ENCODE measurements around the gene ITCH. TPM values are rescaled to one million over a fixed set of nuclear protein-coding genes. Genes with fewer than 3 reads are reported as not detected.
A peak's percentile ranks its signal among the peaks of the same experiment; 100 is the strongest.
"Not testable (repeated sequence)": the region's sequence is repeated elsewhere in the genome, so short reads cannot be mapped to it uniquely, and the experiment has no call there.

The ITCH gene
- total and polyA plus RNA-seq, 7 experiments from 2014 or later = 14.6 to 70.4 (median 58.9) TPM

DNA sequence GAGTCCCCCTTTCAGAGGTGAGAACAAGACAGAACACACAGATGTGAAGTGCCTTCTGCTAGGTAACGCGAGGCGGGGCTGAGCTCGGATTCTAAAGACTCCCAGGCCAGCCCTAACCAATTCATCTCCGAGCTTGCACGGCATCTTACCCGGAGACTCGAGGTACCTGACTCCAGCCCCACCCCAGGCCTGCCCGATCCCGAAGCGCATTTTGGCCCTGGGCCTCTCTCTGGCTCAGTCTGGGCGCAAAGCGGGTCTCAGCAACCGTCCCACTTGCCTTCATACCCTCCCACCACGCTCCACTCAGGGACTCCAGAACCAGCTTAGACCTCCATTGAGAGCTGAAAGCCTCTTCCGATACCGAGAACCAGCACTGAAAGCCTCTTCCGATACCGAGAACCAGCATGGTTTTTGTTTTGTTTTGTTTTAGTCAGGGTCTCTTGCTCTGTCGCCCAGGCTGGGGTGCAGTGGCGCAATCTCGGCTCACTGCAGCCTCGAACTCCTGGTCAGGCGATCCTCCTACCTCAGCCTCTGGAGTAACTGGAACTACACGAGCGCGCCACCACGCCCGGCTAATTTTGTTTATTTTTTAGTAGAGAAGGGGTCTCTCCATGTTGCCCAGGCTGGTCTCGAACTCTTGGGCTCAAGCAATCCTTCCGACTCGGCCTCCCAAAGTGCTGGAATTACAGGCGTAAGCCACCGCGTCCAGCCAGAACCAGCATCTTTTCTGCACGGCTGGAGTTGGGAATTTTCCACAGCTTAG is 152.6 kb downstream of the ITCH start:
- H3K27me3 ChIP-seq (ENCODE audit: control insufficient read depth in 2 of 2, insufficient read depth in 2 of 2, low read length in 2 of 2) = no peaks in the 10 kb centered on the region
- ATAC-seq (peak; percentile 80), DNase-seq (peak; percentile 35 to 79 (median 71))
- intact Hi-C loops (cut with micrococcal nuclease) = loop anchor here (1.0 to 5.0 kb wide), 14 partner anchors 23 to 705 kb away; partner anchors contain the start of genes AHCY (in 2 of the 2), ITCH (in 2 of the 2), MAP1LC3A (in 2 of the 2) and PIGU (in 2 of the 2)
- peaks cover 10 to 51% (median 47%) of the 10 kb centered on the region in 7 donors for H3K4me1 Mint-ChIP-seq
- H3K36me3 ChIP-seq (ENCODE audit: control insufficient read depth in 2 of 3, insufficient read depth in 3 of 3, low read length in 3 of 3) = peaks cover 0 to 15% (median 0%) of the 10 kb centered on the region in 3 experiments
- H3K9me3 Mint-ChIP-seq = peaks cover 0 to 3% (median 0%) of the 10 kb centered on the region in 11 donors
- peak overlapping the region; percentile 86 for H3K27ac ChIP-seq (ENCODE audit: low read depth, low read length)
- peak overlapping the region; percentile 96 for H3K4me3 ChIP-seq (ENCODE audit: low read length)
- H3K4me1 ChIP-seq (ENCODE audit: control insufficient read depth in 2 of 2, insufficient read depth in 2 of 2, low read length in 2 of 2) = peaks cover 5 to 11% of the 10 kb centered on the region in 2 donors
- H3K27me3 Mint-ChIP-seq = no peaks in the 10 kb centered on the region
- peak overlapping the region; percentile 94 to 99 (median 97) for H3K27ac Mint-ChIP-seq
- H3K9me3 ChIP-seq (ENCODE audit: control insufficient read depth in 2 of 3, low read length in 3 of 3) = no peaks in the 10 kb centered on the region
- H3K4me3 Mint-ChIP-seq = peak overlapping the region; percentile 97 to 100 (median 99)
- peaks cover 0 to 5% (median 0%) of the 10 kb centered on the region in 5 donors for H3K36me3 Mint-ChIP-seq
- CTCF ChIA-PET = interaction anchor here (0.9 to 3.1 kb wide), 2 partner anchors 187 to 203 kb away, joined by 3 to 13 read pairs; no protein-coding TSS in a partner anchor
- POLR2A ChIA-PET = interaction anchor here (0.6 to 3.0 kb wide), 22 partner anchors 14 to 1438 kb away, joined by 3 to 16 read pairs (median 3); partner anchors contain the start of genes ACSS2, AHCY, EIF2S2 and ITCH

- intact Hi-C loops (cut with micrococcal nuclease) = loop anchor here (1.0 to 5.0 kb wide), 12 partner anchors 22 to 630 kb away; partner anchors contain the start of genes PIGU (in 2 of the 2), ACSS2 (in 1 of the 2), AHCY (in 1 of the 2) and EDEM2 (in 1 of the 2)
- no peaks in the 10 kb centered on the region for H3K27me3 Mint-ChIP-seq
- POLR2A ChIA-PET = interaction anchor here (0.6 to 3.0 kb wide), 20 partner anchors 13 to 1437 kb away, joined by 3 to 16 read pairs (median 3); partner anchors contain the start of genes ACSS2, AHCY, EIF2S2 and ITCH
- DNase-seq = peak; percentile 87 to 94 (median 92)
- peaks cover 0 to 3% (median 0%) of the 10 kb centered on the region in 11 donors for H3K9me3 Mint-ChIP-seq
- H3K27ac Mint-ChIP-seq = peak within 1 kb of the TSS; percentile 94 to 99 (median 97)
- CTCF ChIA-PET = interaction anchor here (0.7 to 3.1 kb wide), 3 partner anchors 190 to 204 kb away, joined by 3 to 13 read pairs (median 3); no protein-coding TSS in a partner anchor
- no peaks in the 10 kb centered on the region for H3K9me3 ChIP-seq (ENCODE audit: control insufficient read depth in 2 of 3, low read length in 3 of 3)
- H3K27me3 ChIP-seq (ENCODE audit: control insufficient read depth in 2 of 2, insufficient read depth in 2 of 2, low read length in 2 of 2) = no peaks in the 10 kb centered on the region
- peaks cover 0 to 15% (median 0%) of the 10 kb centered on the region in 3 experiments for H3K36me3 ChIP-seq (ENCODE audit: control insufficient read depth in 2 of 3, insufficient read depth in 3 of 3, low read length in 3 of 3)
- H3K4me3 ChIP-seq (ENCODE audit: low read length) = peak within 1 kb of the TSS; percentile 96
- peak within 1 kb of the TSS; percentile 86 for H3K27ac ChIP-seq (ENCODE audit: low read depth, low read length)
- peak within 1 kb of the TSS; percentile 97 to 100 (median 99) for H3K4me3 Mint-ChIP-seq
- ATAC-seq = peak; percentile 88
- H3K4me1 Mint-ChIP-seq = peaks cover 12 to 59% (median 51%) of the 10 kb centered on the region in 7 donors
- peaks cover 8 to 11% of the 10 kb centered on the region in 2 donors for H3K4me1 ChIP-seq (ENCODE audit: control insufficient read depth in 2 of 2, insufficient read depth in 2 of 2, low read length in 2 of 2)
- H3K36me3 Mint-ChIP-seq = peaks cover 0 to 5% (median 0%) of the 10 kb centered on the region in 5 donors
Measured at GRCh38 chr20:34516247-34517113, 153.4 kb downstream of the ITCH start, which contains the start of gene DYNLRB1. Gene DYNLRB1 (plus strand): TSS chr20:34516422. CDS start chr20:34516459, 37 bp downstream.

- no peaks in the 10 kb centered on the region for H3K27me3 ChIP-seq (ENCODE audit: control insufficient read depth in 2 of 2, insufficient read depth in 2 of 2, low read length in 2 of 2)
- intact Hi-C loops (cut with micrococcal nuclease) = loop anchor here in 1 of 2 donors (2.0 to 5.0 kb wide), 4 partner anchors 22 to 630 kb away; partner anchors contain the start of genes ACSS2, EDEM2 and TRPC4AP
- Mint-ChIP-seq H3K27ac (peak overlapping the region; percentile 94 to 99 (median 97)), H3K27me3 (no peaks in the 10 kb centered on the region), H3K36me3 (peaks cover 0 to 5% (median 2%) of the 10 kb centered on the region in 5 donors), H3K4me1 (peaks cover 18 to 64% (median 56%) of the 10 kb centered on the region in 7 donors), H3K9me3 (peaks cover 0 to 3% (median 0%) of the 10 kb centered on the region in 11 donors), H3K4me3 (peak overlapping the region; percentile 97 to 100 (median 99))
- DNase-seq = no peak
- peak overlapping the region; percentile 96 for H3K4me3 ChIP-seq (ENCODE audit: low read length)
- ChIA-PET POLR2A (interaction anchor here (0.9 to 3.0 kb wide), 5 partner anchors 16 to 214 kb away, joined by 3 to 16 read pairs (median 4); partner anchors contain the start of genes AHCY and ITCH), CTCF (interaction anchor here (0.7 to 3.1 kb wide), 3 partner anchors 189 to 204 kb away, joined by 3 to 13 read pairs (median 3); no protein-coding TSS in a partner anchor)
- peaks cover 11 to 14% of the 10 kb centered on the region in 2 donors for H3K4me1 ChIP-seq (ENCODE audit: control insufficient read depth in 2 of 2, insufficient read depth in 2 of 2, low read length in 2 of 2)
- peaks cover 0 to 15% (median 0%) of the 10 kb centered on the region in 3 experiments for H3K36me3 ChIP-seq (ENCODE audit: control insufficient read depth in 2 of 3, insufficient read depth in 3 of 3, low read length in 3 of 3)
- ATAC-seq = no peak
- no peaks in the 10 kb centered on the region for H3K9me3 ChIP-seq (ENCODE audit: control insufficient read depth in 2 of 3, low read length in 3 of 3)
- peak overlapping the region; percentile 86 for H3K27ac ChIP-seq (ENCODE audit: low read depth, low read length)
Measured at GRCh38 chr20:34517114-34517505, 154.0 kb downstream of the ITCH start.

- peaks cover 11 to 20% of the 10 kb centered on the region in 2 donors for H3K4me1 ChIP-seq (ENCODE audit: control insufficient read depth in 2 of 2, insufficient read depth in 2 of 2, low read length in 2 of 2)
- DNase-seq; ATAC-seq; H3K27me3 ChIP-seq (ENCODE audit: control insufficient read depth in 2 of 2, insufficient read depth in 2 of 2, low read length in 2 of 2); H3K27ac ChIP-seq (ENCODE audit: low read depth, low read length); H3K4me3 ChIP-seq (ENCODE audit: low read length); H3K9me3 Mint-ChIP-seq; H3K27me3 Mint-ChIP-seq; H3K9me3 ChIP-seq (ENCODE audit: control insufficient read depth in 2 of 3, low read length in 3 of 3); POLR2A ChIA-PET; H3K36me3 Mint-ChIP-seq: not testable (repeated sequence)
- peak overlapping the region in 7 of 10 donors; percentile 59 to 99 (median 75) for H3K4me3 Mint-ChIP-seq
- intact Hi-C loops (cut with micrococcal nuclease) = loop anchor here in 1 of 2 donors (5.0 kb wide), 2 partner anchors 358 to 573 kb away; partner anchors contain the start of genes ACSS2 and TRPC4AP
- CTCF ChIA-PET = interaction anchor here (0.6 kb wide), 1 partner anchor 355 kb away, joined by 3 read pairs; no protein-coding TSS in a partner anchor
- H3K36me3 ChIP-seq (ENCODE audit: control insufficient read depth in 2 of 3, insufficient read depth in 3 of 3, low read length in 3 of 3) = peaks cover 0 to 23% (median 0%) of the 10 kb centered on the region in 3 experiments
- peak overlapping the region in 2 of 9 donors; percentile 48 to 81 for H3K27ac Mint-ChIP-seq
- H3K4me1 Mint-ChIP-seq = peaks cover 29 to 72% (median 63%) of the 10 kb centered on the region in 7 donors
Measured at GRCh38 chr20:34518863-34519262, 155.8 kb downstream of the ITCH start.

- peaks cover 29 to 71% (median 62%) of the 10 kb centered on the region in 7 donors for H3K4me1 Mint-ChIP-seq
- not testable (repeated sequence) for DNase-seq; H3K27me3 ChIP-seq (ENCODE audit: control insufficient read depth in 2 of 2, insufficient read depth in 2 of 2, low read length in 2 of 2); ATAC-seq; H3K27ac ChIP-seq (ENCODE audit: low read depth, low read length); H3K9me3 ChIP-seq (ENCODE audit: control insufficient read depth in 2 of 3, low read length in 3 of 3); H3K4me3 ChIP-seq (ENCODE audit: low read length); H3K36me3 Mint-ChIP-seq; H3K9me3 Mint-ChIP-seq; H3K27me3 Mint-ChIP-seq
- CTCF ChIA-PET = interaction anchor here (1.3 kb wide), 1 partner anchor 207 kb away, joined by 9 read pairs; no protein-coding TSS in a partner anchor
- H3K27ac Mint-ChIP-seq = peak overlapping the region in 1 of 9 donors; percentile 67
- H3K36me3 ChIP-seq (ENCODE audit: control insufficient read depth in 2 of 3, insufficient read depth in 3 of 3, low read length in 3 of 3) = peaks cover 0 to 27% (median 0%) of the 10 kb centered on the region in 3 experiments
- H3K4me1 ChIP-seq (ENCODE audit: control insufficient read depth in 2 of 2, insufficient read depth in 2 of 2, low read length in 2 of 2) = peaks cover 11 to 20% of the 10 kb centered on the region in 2 donors
- intact Hi-C loops (cut with micrococcal nuclease) = loop anchor here in 1 of 2 donors (5.0 kb wide), 2 partner anchors 357 to 572 kb away; partner anchors contain the start of genes ACSS2 and TRPC4AP
- peak overlapping the region in 2 of 10 donors; percentile 12 to 39 for H3K4me3 Mint-ChIP-seq
- POLR2A ChIA-PET = interaction anchor here (0.6 kb wide), 1 partner anchor 211 kb away, joined by 3 read pairs; no protein-coding TSS in a partner anchor
Measured at GRCh38 chr20:34519841-34520240, 156.8 kb downstream of the ITCH start.

Measured in naive thymus-derived CD4-positive, alpha-beta T cell (primary cell).